ENCODE data around the gene LDAH. TPM values are rescaled to one million over a fixed set of nuclear protein-coding genes. Genes with fewer than 3 reads are reported as not detected.

The LDAH gene
- total RNA-seq, 1 experiment from 2014 or later = 15.2 TPM

DNA sequence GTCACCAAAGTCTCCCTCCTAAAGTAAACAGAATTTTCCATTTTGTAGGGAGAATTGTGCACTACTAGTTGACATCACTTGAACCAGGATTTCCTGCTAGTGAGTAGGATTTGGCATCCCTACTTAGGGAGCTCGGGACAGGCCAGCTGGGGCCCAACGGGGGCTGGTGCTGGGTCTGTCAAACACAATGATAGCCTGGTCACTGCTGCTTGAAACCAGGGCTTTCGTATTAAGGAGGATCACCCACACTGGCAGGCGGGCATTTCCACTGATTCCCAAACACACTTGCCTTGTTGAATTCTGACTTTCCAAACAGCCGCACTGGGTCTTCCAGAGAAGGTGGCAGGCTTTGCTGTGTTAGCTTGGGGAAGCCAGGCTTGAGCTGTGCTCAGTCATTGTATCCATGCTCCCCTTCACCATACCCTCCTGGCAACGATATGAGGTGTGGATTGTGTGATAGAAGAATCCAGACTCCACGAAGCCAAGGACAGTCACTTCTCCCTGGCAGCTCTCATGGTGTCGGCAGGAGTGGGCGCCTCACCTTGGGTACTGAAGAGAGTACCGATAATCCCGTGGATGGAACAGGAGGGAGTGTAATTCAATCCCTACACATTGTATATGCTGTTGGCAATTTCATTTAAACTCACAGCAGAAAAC lies 148.5 kb downstream of the LDAH start:
- no peak overlapping the region for H3T11ph ChIP-seq (ENCODE audit: low read length)
- no peaks in the 10 kb centered on the region for H3K79me2 ChIP-seq (ENCODE audit: insufficient read depth, low read length)
- no CpG with 5 or more reads among the region's 11 CpGs for WGBS (ENCODE audit: extremely low coverage, insufficient read length, low lambda C conversion rate)
- DNase-seq = no peak
- H3K9ac ChIP-seq (ENCODE audit: extremely low read depth, insufficient read length, low read length) = no peak overlapping the region
- peaks cover 42% of the 10 kb centered on the region for H3K27me3 ChIP-seq (ENCODE audit: insufficient read depth, low read length)
- H2AFZ ChIP-seq (ENCODE audit: low read length) = no peak overlapping the region
- H4K20me1 ChIP-seq (ENCODE audit: control insufficient read depth, insufficient read depth, insufficient read length) = no peaks in the 10 kb centered on the region
- H4K8ac ChIP-seq (replicated peaks; ENCODE audit: insufficient read length, low read depth, low read length) = no peak overlapping the region
- Mint-ChIP-seq H3K27me3 (ENCODE audit: low read depth) (peaks cover 67% of the 10 kb centered on the region), H3K36me3 (ENCODE audit: insufficient read depth in 1 of 3, low read depth in 3 of 3) (peaks cover 0 to 2% (median 0%) of the 10 kb centered on the region in 3 experiments; a peak in 1 of 7 replicates), H3K4me3 (no peak overlapping the region), H3K4me1 (peaks cover 40 to 61% of the 10 kb centered on the region in 2 experiments), H3K9me3 (peaks cover 0 to 3% of the 10 kb centered on the region in 2 experiments; a peak in 1 of 5 replicates), H3K27ac (no peak overlapping the region; a peak in 1 of 7 replicates)
- no peak overlapping the region for H3K14ac ChIP-seq (ENCODE audit: insufficient read depth, low read length)
- no peak overlapping the region for H2BK12ac ChIP-seq (ENCODE audit: insufficient read length, low read depth, low read length)
- H2BK5ac ChIP-seq (ENCODE audit: insufficient read length, low read length) = no peak overlapping the region
- H3K27ac ChIP-seq (ENCODE audit: insufficient read length, low read depth, low read length) = no peak overlapping the region
- no peak overlapping the region for H2AK5ac ChIP-seq (ENCODE audit: insufficient read length, low read length)
- H3K79me1 ChIP-seq (ENCODE audit: insufficient read depth, low read depth, low read length, poor library complexity, severe bottlenecking) = no peaks in the 10 kb centered on the region
- H4K5ac ChIP-seq (ENCODE audit: insufficient read length, low read depth, low read length) = no peak overlapping the region
- no peak overlapping the region for H2BK20ac ChIP-seq (ENCODE audit: low read depth, low read length, poor library complexity, severe bottlenecking)
- H2BK15ac ChIP-seq (ENCODE audit: low read depth, low read length) = no peak overlapping the region
- no peak overlapping the region for H3K23ac ChIP-seq (ENCODE audit: insufficient read length, low read depth, low read length)
- no peak overlapping the region for H3K56ac ChIP-seq (ENCODE audit: insufficient read length, low read depth, low read length)
- H3K23me2 ChIP-seq (ENCODE audit: insufficient read length, low read depth, low read length, poor library complexity, severe bottlenecking) = no peaks in the 10 kb centered on the region
- no peak overlapping the region for H3K18ac ChIP-seq (ENCODE audit: insufficient read length, low read depth, low read length)
- H3K4ac ChIP-seq (ENCODE audit: low read depth, low read length) = no peak overlapping the region
- H2BK120ac ChIP-seq (ENCODE audit: low read depth, low read length, poor library complexity, severe bottlenecking) = no peak overlapping the region
- TF ChIP-seq, protein P1, sequence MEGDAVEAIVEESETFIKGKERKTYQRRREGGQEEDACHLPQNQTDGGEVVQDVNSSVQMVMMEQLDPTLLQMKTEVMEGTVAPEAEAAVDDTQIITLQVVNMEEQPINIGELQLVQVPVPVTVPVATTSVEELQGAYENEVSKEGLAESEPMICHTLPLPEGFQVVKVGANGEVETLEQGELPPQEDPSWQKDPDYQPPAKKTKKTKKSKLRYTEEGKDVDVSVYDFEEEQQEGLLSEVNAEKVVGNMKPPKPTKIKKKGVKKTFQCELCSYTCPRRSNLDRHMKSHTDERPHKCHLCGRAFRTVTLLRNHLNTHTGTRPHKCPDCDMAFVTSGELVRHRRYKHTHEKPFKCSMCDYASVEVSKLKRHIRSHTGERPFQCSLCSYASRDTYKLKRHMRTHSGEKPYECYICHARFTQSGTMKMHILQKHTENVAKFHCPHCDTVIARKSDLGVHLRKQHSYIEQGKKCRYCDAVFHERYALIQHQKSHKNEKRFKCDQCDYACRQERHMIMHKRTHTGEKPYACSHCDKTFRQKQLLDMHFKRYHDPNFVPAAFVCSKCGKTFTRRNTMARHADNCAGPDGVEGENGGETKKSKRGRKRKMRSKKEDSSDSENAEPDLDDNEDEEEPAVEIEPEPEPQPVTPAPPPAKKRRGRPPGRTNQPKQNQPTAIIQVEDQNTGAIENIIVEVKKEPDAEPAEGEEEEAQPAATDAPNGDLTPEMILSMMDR (conservative IDR thresholded peaks at IDR 0.05) = no peak
- H3K4me1 ChIP-seq (ENCODE audit: insufficient read depth, low read length) = peaks cover 4% of the 10 kb centered on the region; the same call in 1 of the 2 replicates
- H3K9me3 ChIP-seq (ENCODE audit: control insufficient read depth, low read depth, low read length) = no peaks in the 10 kb centered on the region
- H3K4me2 ChIP-seq (ENCODE audit: insufficient read depth, insufficient read length, low read length) = no peak overlapping the region
- no peak overlapping the region for H4K91ac ChIP-seq (ENCODE audit: insufficient read length, low read depth, low read length)
